Placental epithelial cell (primary cell): ENCODE measurements around the gene LGI4. TPM values are rescaled to one million over a fixed set of nuclear protein-coding genes. Genes with fewer than 3 reads are reported as not detected.

Experiments used
- small RNA-seq: library from RNA; depleted of rRNA; stranded (forward); fragments of <200 nt; gene quantifications from one replicate; pipeline ENCODE3, GENCODE V24; 2012
- total RNA-seq: library from RNA; depleted of rRNA; stranded (reverse); fragments of >200 nt; gene quantifications from 2 replicates; pipeline ENCODE4 v1.2.3, GENCODE V29; 2012

The LGI4 gene
- 0.22 and 1.2 TPM in 2 replicates for total RNA-seq

GRCh38 chr19:35134601-35135242 is at the start of gene LGI4:
Gene LGI4, minus strand, starts transcription at chr19:35135059. Its CDS starts 379 bp downstream, at chr19:35134680.

GRCh38 chr19:35154525-35155406 is 19.9 kb upstream of the LGI4 start, which contains the start of gene FXYD5:
Gene FXYD5, plus strand, starts transcription at chr19:35154735. Its CDS starts 816 bp downstream, at chr19:35155551.

GRCh38 chr19:35143231-35143715 is 8.4 kb upstream of the LGI4 start, which contains the start of gene FXYD7:
Gene FXYD7, plus strand, starts transcription at chr19:35143255. Its CDS starts 79 bp downstream, at chr19:35143334.

GRCh38 chr19:35138305-35138892 is 3.5 kb upstream of the LGI4 start, which contains the start of gene FXYD1:
Gene FXYD1, plus strand, starts transcription at chr19:35138824. Its CDS starts 1,256 bp downstream, at chr19:35140080.

GRCh38 chr19:35115177-35115951 is 19.5 kb downstream of the LGI4 start, which contains the start of gene FXYD3:
Gene FXYD3, plus strand, starts transcription at chr19:35115823. Its CDS starts 3,554 bp downstream, at chr19:35119377.

Small RNA genes within 50 kb of the gene (small RNA-seq; reads per million reads assigned to genes)
- not detected for gene AC020907.2

Other genes starting within 250 kb of the LGI4 start
- 1.6 and 2.4 TPM in 2 replicates for gene ZNF30, start 208.2 kb downstream of the LGI4 start, total RNA-seq
- gene ZNF792, start 170.8 kb downstream of the LGI4 start, total RNA-seq, result 7.4 and 8.6 TPM in 2 replicates
- gene GRAMD1A, start 134.7 kb downstream of the LGI4 start, total RNA-seq, result 29.7 and 36.9 TPM in 2 replicates
- gene SCN1B, start 104.6 kb downstream of the LGI4 start, total RNA-seq, result 0.22 and 0.79 TPM in 2 replicates
- 0.22 and 0.79 TPM in 2 replicates for gene HPN, start 93.3 kb downstream of the LGI4 start, total RNA-seq
- gene FXYD3, start 19.2 kb downstream of the LGI4 start, total RNA-seq, result 0.39 TPM in 1 of 2 replicates, not detected in the other
- not detected in 2 replicates for gene FXYD1, start 3.8 kb upstream of the LGI4 start, total RNA-seq
- gene FXYD7, start 8.2 kb upstream of the LGI4 start, total RNA-seq, result not detected in 2 replicates
- 93.8 and 133 TPM in 2 replicates for gene FXYD5, start 19.7 kb upstream of the LGI4 start, total RNA-seq
- gene FAM187B, start 93.7 kb upstream of the LGI4 start, total RNA-seq, result not detected in 2 replicates
- gene LSR, start 113.9 kb upstream of the LGI4 start, total RNA-seq, result 53.0 and 62.4 TPM in 2 replicates
- 64.8 and 71.2 TPM in 2 replicates for gene USF2, start 133.9 kb upstream of the LGI4 start, total RNA-seq
- gene HAMP, start 147.5 kb upstream of the LGI4 start, total RNA-seq, result under 0.01 and 0.11 TPM in 2 replicates
- under 0.01 TPM in 1 of 2 replicates, not detected in the other for gene MAG, start 157.1 kb upstream of the LGI4 start, total RNA-seq
- gene CD22, start 194.1 kb upstream of the LGI4 start, total RNA-seq, result 0.11 and 1.6 TPM in 2 replicates
- not detected in 2 replicates for gene FFAR1, start 212.8 kb upstream of the LGI4 start, total RNA-seq
- not detected in 2 replicates for gene FFAR3, start 223.4 kb upstream of the LGI4 start, total RNA-seq
- not detected in 2 replicates for gene GPR42, start 236.0 kb upstream of the LGI4 start, total RNA-seq